Measurements from ENCODE around the gene DPEP2. TPM values are rescaled to one million over a fixed set of nuclear protein-coding genes. Genes with fewer than 3 reads are reported as not detected.

Gene DPEP2
- total and polyA plus RNA-seq, 4 experiments from 2014 or later, result 46.9 to 119 (median 82.4) TPM

DNA sequence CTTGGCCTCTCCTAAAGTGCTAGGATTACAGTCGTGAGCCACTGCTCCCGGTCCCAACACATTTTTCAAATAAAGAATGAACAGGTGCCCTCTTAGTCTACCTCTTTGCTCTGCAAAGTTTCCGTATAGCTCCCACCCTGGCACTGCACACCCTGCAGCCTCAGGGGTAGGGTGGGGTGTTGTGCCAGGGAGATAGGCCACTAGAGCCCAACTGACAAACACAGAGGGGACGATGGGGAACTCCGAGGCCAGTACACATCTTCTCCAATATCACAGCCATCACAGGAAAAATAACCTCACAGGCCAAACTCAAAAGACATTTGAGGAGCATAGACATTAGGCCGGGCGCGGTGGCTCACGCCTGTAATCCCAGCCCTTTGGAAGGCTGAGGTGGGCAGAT, 28.2 kb downstream of the DPEP2 start:
- Mint-ChIP-seq H3K36me3 (peaks cover 0 to 7% of the 10 kb centered on the region in 2 donors), H3K27ac (peak overlapping the region in 3 of 7 donors; percentile 3 to 57 (median 52)), H3K4me3 (peak overlapping the region in 3 of 8 donors; percentile 52 to 63 (median 60)), H3K9me3 (no peaks in the 10 kb centered on the region), H3K4me1 (peaks cover 11 to 26% (median 19%) of the 10 kb centered on the region in 4 donors), H3K27me3 (peaks cover 0 to 3% of the 10 kb centered on the region in 2 donors)
- no peaks in the 10 kb centered on the region for H3K36me3 ChIP-seq (ENCODE audit: insufficient read depth, low read length)
- CTCF ChIA-PET (ENCODE audit: partially characterized antibody), result interaction anchor here (0.7 kb wide), 1 partner anchor 87 kb away, joined by 3 read pairs; no protein-coding TSS in a partner anchor
- no peaks in the 10 kb centered on the region for H3K27me3 ChIP-seq (ENCODE audit: insufficient read depth, low read length)
- peaks cover 17% of the 10 kb centered on the region for H3K4me1 ChIP-seq (ENCODE audit: insufficient read depth, low read length)
- H3K27ac ChIP-seq (ENCODE audit: low read depth, low read length), result no peak overlapping the region
- no peaks in the 10 kb centered on the region for H3K9me3 ChIP-seq (ENCODE audit: control insufficient read depth in 1 of 2, low read length in 2 of 2)
- intact Hi-C loops (cut with micrococcal nuclease), result no loop called here
- H3K4me3 ChIP-seq (ENCODE audit: low read length in 2 of 2), result no peak overlapping the region
- DNase-seq, result no peak
- POLR2A ChIA-PET (ENCODE audit: partially characterized antibody), result interaction anchor here (1.0 kb wide), 1 partner anchor 34 kb away, joined by 3 read pairs; the partner anchor contains the start of gene PSMB10

GRCh38 chr16:67969254-67970039, 29.8 kb downstream of the DPEP2 start:
- DNase-seq, result peak in 3 of 5 donors; percentile 22 to 39 (median 28)
- peaks cover 12 to 37% (median 19%) of the 10 kb centered on the region in 4 donors for H3K4me1 Mint-ChIP-seq
- ChIA-PET POLR2A (ENCODE audit: partially characterized antibody) (interaction anchor here (0.6 to 4.7 kb wide), 6 partner anchors 10 to 436 kb away, joined by 3 to 49 read pairs (median 5); partner anchors contain the start of genes NFATC3 and PSMB10), CTCF (ENCODE audit: partially characterized antibody) (no interaction called here)
- intact Hi-C loops (cut with micrococcal nuclease), result loop anchor here (1.0 to 2.0 kb wide), 2 partner anchors 33 to 54 kb away; partner anchors contain the start of genes DDX28, DUS2 and PSMB10
- H3K27ac ChIP-seq (ENCODE audit: low read depth, low read length), result peak overlapping the region; percentile 63
- no peaks in the 10 kb centered on the region for H3K27me3 ChIP-seq (ENCODE audit: insufficient read depth, low read length)
- peak overlapping the region; percentile 88 to 99 (median 96) for H3K4me3 Mint-ChIP-seq
- no peaks in the 10 kb centered on the region for H3K9me3 ChIP-seq (ENCODE audit: control insufficient read depth in 1 of 2, low read length in 2 of 2)
- peak overlapping the region; percentile 83 to 98 (median 95) for H3K27ac Mint-ChIP-seq
- H3K36me3 ChIP-seq (ENCODE audit: insufficient read depth, low read length), result no peaks in the 10 kb centered on the region
- no peaks in the 10 kb centered on the region for H3K27me3 Mint-ChIP-seq
- peaks cover 0 to 9% of the 10 kb centered on the region in 2 donors for H3K36me3 Mint-ChIP-seq
- no peaks in the 10 kb centered on the region for H3K9me3 Mint-ChIP-seq
- H3K4me3 ChIP-seq (ENCODE audit: low read length in 2 of 2), result peak overlapping the region; percentile 84 to 91
- peaks cover 17% of the 10 kb centered on the region for H3K4me1 ChIP-seq (ENCODE audit: insufficient read depth, low read length)

GRCh38 chr16:67968400-67969253, 30.7 kb downstream of the DPEP2 start, which contains the start of gene SLC12A4:
SLC12A4 (minus strand) TSS chr16:67968637; CDS start chr16:67968553, 84 bp downstream.
- Histone ChIP-seq H3K4me3 (ENCODE audit: low read length in 2 of 2) (peak within 1 kb of the TSS; percentile 84 to 91), H3K4me1 (ENCODE audit: insufficient read depth, low read length) (peaks cover 17% of the 10 kb centered on the region), H3K9me3 (ENCODE audit: control insufficient read depth in 1 of 2, low read length in 2 of 2) (no peaks in the 10 kb centered on the region), H3K36me3 (ENCODE audit: insufficient read depth, low read length) (no peaks in the 10 kb centered on the region), H3K27ac (ENCODE audit: low read depth, low read length) (peak within 1 kb of the TSS; percentile 63), H3K27me3 (ENCODE audit: insufficient read depth, low read length) (no peaks in the 10 kb centered on the region)
- peak; percentile 80 to 90 (median 83) for DNase-seq
- ChIA-PET POLR2A (ENCODE audit: partially characterized antibody) (interaction anchor here (0.6 to 4.7 kb wide), 8 partner anchors 9 to 435 kb away, joined by 3 to 49 read pairs (median 4); partner anchors contain the start of gene PSMB10), CTCF (ENCODE audit: partially characterized antibody) (interaction anchor here (1.1 kb wide), 1 partner anchor 27 kb away, joined by 3 read pairs; no protein-coding TSS in a partner anchor)
- Mint-ChIP-seq H3K9me3 (no peaks in the 10 kb centered on the region), H3K4me3 (peak within 1 kb of the TSS; percentile 88 to 99 (median 97)), H3K27me3 (no peaks in the 10 kb centered on the region), H3K36me3 (peaks cover 0 to 9% of the 10 kb centered on the region in 2 donors), H3K4me1 (peaks cover 12 to 39% (median 19%) of the 10 kb centered on the region in 4 donors), H3K27ac (peak within 1 kb of the TSS; percentile 83 to 98 (median 95))
- intact Hi-C loops (cut with micrococcal nuclease), result loop anchor here (1.0 to 2.0 kb wide), 2 partner anchors 32 to 55 kb away; partner anchors contain the start of genes DDX28, DUS2 and PSMB10

GRCh38 chr16:67967958-67968399, 31.3 kb downstream of the DPEP2 start:
- DNase-seq, result peak in 2 of 5 donors; percentile 12 to 22
- Mint-ChIP-seq H3K27me3 (no peaks in the 10 kb centered on the region), H3K4me1 (peaks cover 12 to 39% (median 19%) of the 10 kb centered on the region in 4 donors), H3K27ac (peak overlapping the region; percentile 68 to 97 (median 94)), H3K36me3 (peaks cover 1 to 9% of the 10 kb centered on the region in 2 donors), H3K4me3 (peak overlapping the region; percentile 88 to 98 (median 96)), H3K9me3 (no peaks in the 10 kb centered on the region)
- intact Hi-C loops (cut with micrococcal nuclease), result loop anchor here (2.0 kb wide), 1 partner anchor 31 kb away; the partner anchor contains the start of gene PSMB10
- no peaks in the 10 kb centered on the region for H3K36me3 ChIP-seq (ENCODE audit: insufficient read depth, low read length)
- peak overlapping the region; percentile 63 for H3K27ac ChIP-seq (ENCODE audit: low read depth, low read length)
- ChIA-PET POLR2A (ENCODE audit: partially characterized antibody) (interaction anchor here (0.8 to 4.7 kb wide), 6 partner anchors 19 to 54 kb away, joined by 3 to 49 read pairs (median 4); partner anchors contain the start of gene PSMB10), CTCF (ENCODE audit: partially characterized antibody) (interaction anchor here (1.1 kb wide), 1 partner anchor 26 kb away, joined by 3 read pairs; no protein-coding TSS in a partner anchor)
- H3K4me3 ChIP-seq (ENCODE audit: low read length in 2 of 2), result peak overlapping the region; percentile 24 to 91
- no peaks in the 10 kb centered on the region for H3K27me3 ChIP-seq (ENCODE audit: insufficient read depth, low read length)
- H3K4me1 ChIP-seq (ENCODE audit: insufficient read depth, low read length), result peaks cover 17% of the 10 kb centered on the region
- no peaks in the 10 kb centered on the region for H3K9me3 ChIP-seq (ENCODE audit: control insufficient read depth in 1 of 2, low read length in 2 of 2)

GRCh38 chr16:67967183-67967957, 31.9 kb downstream of the DPEP2 start:
- H3K4me3 Mint-ChIP-seq, result peak overlapping the region; percentile 88 to 98 (median 96)
- peak overlapping the region; percentile 63 for H3K27ac ChIP-seq (ENCODE audit: low read depth, low read length)
- ChIA-PET CTCF (ENCODE audit: partially characterized antibody) (interaction anchor here (0.7 to 2.2 kb wide), 4 partner anchors 25 to 263 kb away, joined by 3 to 6 read pairs (median 4); no protein-coding TSS in a partner anchor), POLR2A (ENCODE audit: partially characterized antibody) (interaction anchor here (0.8 to 4.7 kb wide), 8 partner anchors 20 to 54 kb away, joined by 3 to 49 read pairs (median 4); partner anchors contain the start of gene PSMB10)
- H3K4me1 ChIP-seq (ENCODE audit: insufficient read depth, low read length), result peaks cover 17% of the 10 kb centered on the region
- H3K36me3 ChIP-seq (ENCODE audit: insufficient read depth, low read length), result no peaks in the 10 kb centered on the region
- H3K27ac Mint-ChIP-seq, result peak overlapping the region; percentile 68 to 97 (median 94)
- H3K4me1 Mint-ChIP-seq, result peaks cover 14 to 39% (median 20%) of the 10 kb centered on the region in 4 donors
- H3K4me3 ChIP-seq (ENCODE audit: low read length in 2 of 2), result peak overlapping the region; percentile 24 to 91
- DNase-seq, result peak; percentile 17 to 52 (median 25)
- H3K9me3 Mint-ChIP-seq, result no peaks in the 10 kb centered on the region
- intact Hi-C loops (cut with micrococcal nuclease), result no loop called here
- H3K27me3 Mint-ChIP-seq, result no peaks in the 10 kb centered on the region
- H3K9me3 ChIP-seq (ENCODE audit: control insufficient read depth in 1 of 2, low read length in 2 of 2), result no peaks in the 10 kb centered on the region
- H3K27me3 ChIP-seq (ENCODE audit: insufficient read depth, low read length), result no peaks in the 10 kb centered on the region
- H3K36me3 Mint-ChIP-seq, result peaks cover 7 to 9% of the 10 kb centered on the region in 2 donors

All from CD4-positive, alpha-beta memory T cell (primary cell).